ENCODE results near the gene SHD. TPM values are rescaled to one million over a fixed set of nuclear protein-coding genes. Genes with fewer than 3 reads are reported as not detected.

Gene SHD
- total RNA-seq, 1 experiment from 2014 or later, result not detected

DNA sequence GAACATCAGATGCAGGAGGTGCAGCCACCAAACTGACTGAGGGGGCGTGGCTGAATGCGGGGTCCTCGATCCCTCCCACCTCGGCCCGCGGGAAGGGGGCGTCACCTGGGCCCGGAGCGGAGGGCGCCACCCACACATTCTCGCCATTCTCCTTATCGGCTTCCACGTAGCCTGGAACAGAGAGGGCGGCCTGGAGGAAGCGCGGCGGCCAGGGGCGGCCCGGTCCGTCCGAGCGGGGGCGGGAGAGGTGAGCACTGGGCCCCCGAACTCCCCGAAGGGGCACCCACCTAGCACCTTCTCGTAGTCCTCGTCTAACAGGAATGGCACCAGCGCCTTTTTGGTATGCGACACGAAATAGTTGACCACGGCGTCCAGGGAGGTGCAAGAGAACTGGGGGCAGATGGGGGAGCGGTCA, 47.8 kb downstream of the SHD start:
- no peaks in the 10 kb centered on the region for H3K9me3 ChIP-seq (ENCODE audit: insufficient read depth, low read depth)
- H3F3A ChIP-seq (ENCODE audit: insufficient read depth, low read depth), result no peaks in the 10 kb centered on the region
- H2AFZ ChIP-seq, result no peak overlapping the region
- no peak overlapping the region for H3K27ac ChIP-seq
- no peak for TF ChIP-seq EZH2 (IDR thresholded peaks at IDR 0.05; ENCODE audit: low read depth)
- TF ChIP-seq, protein P1, sequence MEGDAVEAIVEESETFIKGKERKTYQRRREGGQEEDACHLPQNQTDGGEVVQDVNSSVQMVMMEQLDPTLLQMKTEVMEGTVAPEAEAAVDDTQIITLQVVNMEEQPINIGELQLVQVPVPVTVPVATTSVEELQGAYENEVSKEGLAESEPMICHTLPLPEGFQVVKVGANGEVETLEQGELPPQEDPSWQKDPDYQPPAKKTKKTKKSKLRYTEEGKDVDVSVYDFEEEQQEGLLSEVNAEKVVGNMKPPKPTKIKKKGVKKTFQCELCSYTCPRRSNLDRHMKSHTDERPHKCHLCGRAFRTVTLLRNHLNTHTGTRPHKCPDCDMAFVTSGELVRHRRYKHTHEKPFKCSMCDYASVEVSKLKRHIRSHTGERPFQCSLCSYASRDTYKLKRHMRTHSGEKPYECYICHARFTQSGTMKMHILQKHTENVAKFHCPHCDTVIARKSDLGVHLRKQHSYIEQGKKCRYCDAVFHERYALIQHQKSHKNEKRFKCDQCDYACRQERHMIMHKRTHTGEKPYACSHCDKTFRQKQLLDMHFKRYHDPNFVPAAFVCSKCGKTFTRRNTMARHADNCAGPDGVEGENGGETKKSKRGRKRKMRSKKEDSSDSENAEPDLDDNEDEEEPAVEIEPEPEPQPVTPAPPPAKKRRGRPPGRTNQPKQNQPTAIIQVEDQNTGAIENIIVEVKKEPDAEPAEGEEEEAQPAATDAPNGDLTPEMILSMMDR (conservative IDR thresholded peaks at IDR 0.05), result no peak
- no peaks in the 10 kb centered on the region for H3K4me1 ChIP-seq (replicated peaks; ENCODE audit: insufficient read depth)
- H3K4me3 ChIP-seq, result no peak overlapping the region
- ChIA-PET POLR2A (ENCODE audit: unreplicated experiment) (no interaction called here), CTCF (no interaction called here)
- no peak overlapping the region for H3K4me2 ChIP-seq
- intact Hi-C loops (cut with micrococcal nuclease; ENCODE audit: unreplicated experiment), result no loop called here
- no peaks in the 10 kb centered on the region for H4K20me1 ChIP-seq (ENCODE audit: insufficient read depth)
- no peaks in the 10 kb centered on the region for H3K79me2 ChIP-seq (ENCODE audit: low read depth)
- no TSS peak for BruUV-seq (replicated peaks)
- H3K27me3 ChIP-seq (ENCODE audit: insufficient read depth, low read depth), result no peaks in the 10 kb centered on the region
- no peaks in the 10 kb centered on the region for H3K36me3 ChIP-seq (ENCODE audit: low read depth)
- H3K9me2 ChIP-seq (ENCODE audit: insufficient read depth), result no peaks in the 10 kb centered on the region
- DNase-seq, result no peak

DNA sequence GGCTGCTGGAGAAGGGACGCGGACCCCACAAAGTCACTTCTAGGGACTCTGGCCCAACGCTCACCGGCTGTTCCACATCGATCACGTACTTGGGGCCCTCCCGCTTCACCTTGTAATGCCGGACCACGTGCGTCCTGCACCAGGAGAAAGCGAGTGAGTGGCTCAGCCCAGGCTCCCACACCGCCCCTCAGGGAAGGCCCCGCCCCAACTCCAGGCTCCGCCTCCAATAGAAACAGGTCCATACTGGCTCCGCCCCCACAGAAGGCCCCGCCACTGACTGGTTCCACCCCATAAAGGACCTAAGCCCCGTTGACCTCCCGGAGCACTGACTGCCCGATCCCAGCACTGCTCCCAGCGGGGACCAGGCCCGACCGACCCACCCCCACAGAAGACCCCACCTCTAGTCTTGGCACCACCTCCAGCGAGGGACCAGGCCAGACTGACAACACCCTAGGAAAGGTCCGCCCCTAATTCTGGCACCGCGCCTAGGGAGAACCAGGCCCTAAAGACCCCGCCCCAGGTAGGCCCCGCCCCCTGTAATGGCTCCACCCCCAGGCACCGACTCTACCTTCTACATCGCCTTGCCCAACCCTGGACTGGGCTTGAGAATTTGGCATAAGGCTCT, 48.3 kb downstream of the SHD start:
- Histone ChIP-seq H3K9me3 (ENCODE audit: insufficient read depth, low read depth) (no peaks in the 10 kb centered on the region), H3K9me2 (ENCODE audit: insufficient read depth) (no peaks in the 10 kb centered on the region), H3K79me2 (ENCODE audit: low read depth) (no peaks in the 10 kb centered on the region), H3K27ac (no peak overlapping the region), H3K4me1 (replicated peaks; ENCODE audit: insufficient read depth) (no peaks in the 10 kb centered on the region), H3K4me2 (no peak overlapping the region), H4K20me1 (ENCODE audit: insufficient read depth) (no peaks in the 10 kb centered on the region), H3F3A (ENCODE audit: insufficient read depth, low read depth) (no peaks in the 10 kb centered on the region), H3K27me3 (ENCODE audit: insufficient read depth, low read depth) (no peaks in the 10 kb centered on the region), H3K36me3 (ENCODE audit: low read depth) (no peaks in the 10 kb centered on the region), H2AFZ (no peak overlapping the region), H3K4me3 (no peak overlapping the region)
- CTCF ChIA-PET, result no interaction called here
- intact Hi-C loops (cut with micrococcal nuclease; ENCODE audit: unreplicated experiment), result no loop called here
- TF ChIP-seq EZH2 (IDR thresholded peaks at IDR 0.05; ENCODE audit: low read depth), result no peak
- TF ChIP-seq, protein P1 (conservative IDR thresholded peaks at IDR 0.05), result no peak
- no TSS peak for BruUV-seq (replicated peaks)
- DNase-seq, result no peak
- POLR2A ChIA-PET (ENCODE audit: unreplicated experiment), result no interaction called here

DNA sequence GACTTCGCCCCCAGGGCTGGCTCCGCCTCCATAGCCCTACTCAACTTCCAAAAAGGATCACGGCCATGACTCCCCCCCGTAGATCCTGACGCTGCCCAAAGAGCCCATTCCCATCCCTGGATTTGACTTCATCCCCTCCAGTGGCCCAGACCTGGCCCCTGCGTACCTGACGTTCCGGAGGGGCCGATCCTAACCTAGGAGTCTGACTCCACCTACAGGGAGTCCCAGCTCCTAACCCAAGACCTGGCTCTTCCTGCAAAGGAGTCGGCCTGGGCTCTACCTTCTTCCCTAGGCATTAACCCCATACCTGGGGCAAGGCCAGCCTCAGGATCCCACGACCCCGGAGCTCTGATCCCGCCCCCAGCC, 48.8 kb downstream of the SHD start:
- POLR2A ChIA-PET (ENCODE audit: unreplicated experiment), result no interaction called here
- Histone ChIP-seq H2AFZ (no peak overlapping the region), H3K4me3 (no peak overlapping the region), H4K20me1 (ENCODE audit: insufficient read depth) (no peaks in the 10 kb centered on the region), H3K36me3 (ENCODE audit: low read depth) (no peaks in the 10 kb centered on the region), H3K9me2 (ENCODE audit: insufficient read depth) (no peaks in the 10 kb centered on the region), H3K9me3 (ENCODE audit: insufficient read depth, low read depth) (no peaks in the 10 kb centered on the region), H3K4me2 (no peak overlapping the region), H3K27ac (no peak overlapping the region), H3F3A (ENCODE audit: insufficient read depth, low read depth) (no peaks in the 10 kb centered on the region), H3K4me1 (replicated peaks; ENCODE audit: insufficient read depth) (no peaks in the 10 kb centered on the region), H3K79me2 (ENCODE audit: low read depth) (no peaks in the 10 kb centered on the region), H3K27me3 (ENCODE audit: insufficient read depth, low read depth) (no peaks in the 10 kb centered on the region)
- DNase-seq, result no peak
- intact Hi-C loops (cut with micrococcal nuclease; ENCODE audit: unreplicated experiment), result no loop called here
- TF ChIP-seq, protein P1 (conservative IDR thresholded peaks at IDR 0.05), result no peak
- no peak for TF ChIP-seq EZH2 (IDR thresholded peaks at IDR 0.05; ENCODE audit: low read depth)
- no TSS peak for BruUV-seq (replicated peaks)
- CTCF ChIA-PET, result no interaction called here
